Vagina (tissue), 2 donors: ENCODE results near the gene USP17L10. TPM values are rescaled to one million over a fixed set of nuclear protein-coding genes. Genes with fewer than 3 reads are reported as not detected.
"Not testable (repeated sequence)": the region's sequence is repeated elsewhere in the genome, so short reads cannot be mapped to it uniquely, and the experiment has no call there.

Experiments used
- DNase-seq, 2 donors: peaks; one replicate each; pipeline ENCODE4 v3.0.0-alpha.2; 2017; ENCODE audit errors: extremely low spot score in 2 of 2
- H3K27ac ChIP-seq: fragments of 200-600 bp; sonication (generic); one replicate; pipeline ENCODE4 v1.5.1; 2019
- H3K27me3 ChIP-seq: fragments of 200-600 bp; sonication (generic); one replicate; pipeline ENCODE4 v1.5.1; 2019
- H3K36me3 ChIP-seq, 2 donors: fragments of 200-600 bp; sonication (generic); one replicate each; pipeline ENCODE4 v1.5.1; 2017 to 2019
- H3K4me1 ChIP-seq: fragments of 200-600 bp; sonication (generic); one replicate; pipeline ENCODE4 v1.5.1; 2019
- H3K4me3 ChIP-seq, 2 donors: fragments of 200-600 bp; sonication (generic); 1 replicate in 1 of 2; 2 replicates in 1 of 2; pipeline ENCODE4 v1.5.1; 2016 to 2019
- H3K9me3 ChIP-seq: fragments of 200-600 bp; sonication (generic); one replicate; pipeline ENCODE4 v1.5.1; 2019
- intact Hi-C: fragments of 100-400 bp; cut with DNase I; formaldehyde crosslinking; loops from one replicate; pipeline ENCODE4 v1.15.1; 2023
- total RNA-seq: library from RNA; depleted of rRNA; stranded (reverse); fragments of >200 nt; gene quantifications from one replicate; pipeline ENCODE4 v1.2.3, GENCODE V29; 2016

The USP17L10 gene
- not detected for total RNA-seq

- H3K4me3 ChIP-seq, H3K9me3 ChIP-seq, DNase-seq, H3K27ac ChIP-seq, H3K4me1 ChIP-seq, H3K27me3 ChIP-seq, intact Hi-C loops, H3K36me3 ChIP-seq: not testable (repeated sequence)
Observed at GRCh38 chr4:9210357-9210756, at the start of gene USP17L10. USP17L10 (plus strand) TSS chr4:9210657; CDS start chr4:9210657, 0 bp downstream.

- not testable (repeated sequence) for H3K27me3 ChIP-seq, H3K36me3 ChIP-seq
Observed at GRCh38 chr4:9165990-9166389, 44.5 kb upstream of the USP17L10 start.

GRCh38 chr4:9169791-9170459 lies 40.5 kb upstream of the USP17L10 start, which contains the start of gene FAM90A26:
FAM90A26 (plus strand) TSS chr4:9170409; CDS start chr4:9173173, 2,764 bp downstream.
- H3K9me3 ChIP-seq, H3K27ac ChIP-seq, H3K27me3 ChIP-seq, DNase-seq, H3K4me3 ChIP-seq, H3K4me1 ChIP-seq, H3K36me3 ChIP-seq, intact Hi-C loops: not testable (repeated sequence)

More at GRCh38 chr4:9165990-9166389, 44.5 kb upstream of the USP17L10 start:
- H3K27ac ChIP-seq, H3K9me3 ChIP-seq, DNase-seq, H3K4me1 ChIP-seq, H3K4me3 ChIP-seq, intact Hi-C loops: not testable (repeated sequence)

GRCh38 chr4:9214701-9215100 lies 4.2 kb downstream of the USP17L10 start:
- H3K4me3 ChIP-seq, H3K9me3 ChIP-seq, intact Hi-C loops, H3K4me1 ChIP-seq, DNase-seq, H3K36me3 ChIP-seq, H3K27ac ChIP-seq, H3K27me3 ChIP-seq: not testable (repeated sequence)

GRCh38 chr4:9215105-9215504 lies 4.6 kb downstream of the USP17L10 start, which contains the start of gene USP17L11:
USP17L11 (plus strand) TSS chr4:9215405; CDS start chr4:9215405, 0 bp downstream.
- H3K4me1 ChIP-seq, H3K4me3 ChIP-seq, H3K36me3 ChIP-seq, H3K9me3 ChIP-seq, DNase-seq, H3K27ac ChIP-seq, H3K27me3 ChIP-seq, intact Hi-C loops: not testable (repeated sequence)

GRCh38 chr4:9219852-9220251 lies 9.4 kb downstream of the USP17L10 start, which contains the start of gene USP17L12:
USP17L12 (plus strand) TSS chr4:9220152; CDS start chr4:9220152, 0 bp downstream.
- H3K4me1 ChIP-seq, DNase-seq, H3K27ac ChIP-seq, H3K4me3 ChIP-seq, H3K36me3 ChIP-seq, H3K9me3 ChIP-seq, intact Hi-C loops, H3K27me3 ChIP-seq: not testable (repeated sequence)

- H3K27me3 ChIP-seq, H3K9me3 ChIP-seq, H3K27ac ChIP-seq, H3K36me3 ChIP-seq, H3K4me3 ChIP-seq, H3K4me1 ChIP-seq, intact Hi-C loops, DNase-seq: not testable (repeated sequence)
Observed at GRCh38 chr4:9224596-9224995, 14.1 kb downstream of the USP17L10 start, which contains the start of gene USP17L13. USP17L13 (plus strand) TSS chr4:9224896; CDS start chr4:9224896, 0 bp downstream.

- intact Hi-C loops, H3K27ac ChIP-seq, H3K9me3 ChIP-seq, H3K4me3 ChIP-seq, H3K4me1 ChIP-seq, H3K36me3 ChIP-seq, H3K27me3 ChIP-seq, DNase-seq: not testable (repeated sequence)
Observed at GRCh38 chr4:9230249-9230648, 19.8 kb downstream of the USP17L10 start.

GRCh38 chr4:9234085-9234484 lies 23.6 kb downstream of the USP17L10 start, which contains the start of gene USP17L15:
USP17L15 (plus strand) TSS chr4:9234385; CDS start chr4:9234385, 0 bp downstream.
- H3K27me3 ChIP-seq, intact Hi-C loops, DNase-seq, H3K4me1 ChIP-seq, H3K27ac ChIP-seq, H3K36me3 ChIP-seq, H3K4me3 ChIP-seq, H3K9me3 ChIP-seq: not testable (repeated sequence)

- peak in 1 of 2 donors; percentile 58 for DNase-seq
- H3K9me3 ChIP-seq, H3K4me3 ChIP-seq, intact Hi-C loops, H3K27ac ChIP-seq, H3K27me3 ChIP-seq, H3K4me1 ChIP-seq, H3K36me3 ChIP-seq: not testable (repeated sequence)
Observed at GRCh38 chr4:9238461-9238860, 28.0 kb downstream of the USP17L10 start.

GRCh38 chr4:9243579-9243978 lies 33.1 kb downstream of the USP17L10 start, which contains the start of gene USP17L17:
USP17L17 (plus strand) TSS chr4:9243879; CDS start chr4:9243879, 0 bp downstream.
- H3K27ac ChIP-seq, H3K4me1 ChIP-seq, H3K9me3 ChIP-seq, H3K27me3 ChIP-seq, H3K36me3 ChIP-seq, H3K4me3 ChIP-seq, intact Hi-C loops, DNase-seq: not testable (repeated sequence)

- peak in 1 of 2 donors; percentile 95 for DNase-seq
- intact Hi-C loops, H3K27me3 ChIP-seq: not testable (repeated sequence)
Observed at GRCh38 chr4:9247953-9248680, 37.7 kb downstream of the USP17L10 start, which contains the start of gene USP17L18. USP17L18 (plus strand) TSS chr4:9248630; CDS start chr4:9248630, 0 bp downstream.

GRCh38 chr4:9253078-9253477 lies 42.6 kb downstream of the USP17L10 start, which contains the start of gene USP17L19:
USP17L19 (plus strand) TSS chr4:9253378; CDS start chr4:9253378, 0 bp downstream.
- intact Hi-C loops = not testable (repeated sequence)

More at GRCh38 chr4:9247953-9248680, 37.7 kb downstream of the USP17L10 start, which contains the start of gene USP17L18:
- H3K27ac ChIP-seq, H3K9me3 ChIP-seq, H3K4me3 ChIP-seq, H3K4me1 ChIP-seq, H3K36me3 ChIP-seq: not testable (repeated sequence)

More at GRCh38 chr4:9253078-9253477, 42.6 kb downstream of the USP17L10 start, which contains the start of gene USP17L19:
- not testable (repeated sequence) for H3K4me1 ChIP-seq, H3K27ac ChIP-seq, H3K27me3 ChIP-seq, H3K36me3 ChIP-seq, H3K9me3 ChIP-seq, H3K4me3 ChIP-seq, DNase-seq
